NCI-H748 (cell line): ENCODE results near the gene SCART1.
"Not testable (repeated sequence)": the region's sequence is repeated elsewhere in the genome, so short reads cannot be mapped to it uniquely, and the experiment has no call there.

Experiments
- DNase-seq: peaks from one replicate; lab custom pipeline; 2025; ENCODE audit not compliant: unreplicated experiment; lab: John Stamatoyannopoulos, UW

The SCART1 gene

GRCh38 chr10:133471300-133472109 is 17.8 kb downstream of the SCART1 start:
- no peak for DNase-seq

DNA sequence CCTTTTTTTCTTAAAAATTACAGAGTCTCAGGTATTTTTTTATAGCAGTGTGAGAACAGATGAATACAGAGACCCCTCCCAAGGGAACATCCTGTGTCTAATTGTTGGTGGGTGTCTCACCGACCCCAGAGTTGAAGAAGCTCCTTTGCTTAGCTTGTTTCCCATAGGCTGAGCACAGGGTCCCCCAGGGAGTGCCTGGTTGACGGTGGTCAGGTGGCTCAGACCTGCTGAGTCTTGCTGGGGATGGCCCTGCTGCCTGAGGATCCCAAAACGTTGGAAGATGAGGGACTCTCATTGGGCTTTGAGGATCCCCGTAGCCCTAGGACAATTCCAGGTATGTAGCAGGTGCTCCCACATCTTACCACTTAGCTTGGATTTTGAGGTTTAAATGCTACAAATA is 19.5 kb downstream of the SCART1 start:
- DNase-seq: no peak

GRCh38 chr10:133474027-133474426 is 20.3 kb downstream of the SCART1 start:
- no peak for DNase-seq

DNA sequence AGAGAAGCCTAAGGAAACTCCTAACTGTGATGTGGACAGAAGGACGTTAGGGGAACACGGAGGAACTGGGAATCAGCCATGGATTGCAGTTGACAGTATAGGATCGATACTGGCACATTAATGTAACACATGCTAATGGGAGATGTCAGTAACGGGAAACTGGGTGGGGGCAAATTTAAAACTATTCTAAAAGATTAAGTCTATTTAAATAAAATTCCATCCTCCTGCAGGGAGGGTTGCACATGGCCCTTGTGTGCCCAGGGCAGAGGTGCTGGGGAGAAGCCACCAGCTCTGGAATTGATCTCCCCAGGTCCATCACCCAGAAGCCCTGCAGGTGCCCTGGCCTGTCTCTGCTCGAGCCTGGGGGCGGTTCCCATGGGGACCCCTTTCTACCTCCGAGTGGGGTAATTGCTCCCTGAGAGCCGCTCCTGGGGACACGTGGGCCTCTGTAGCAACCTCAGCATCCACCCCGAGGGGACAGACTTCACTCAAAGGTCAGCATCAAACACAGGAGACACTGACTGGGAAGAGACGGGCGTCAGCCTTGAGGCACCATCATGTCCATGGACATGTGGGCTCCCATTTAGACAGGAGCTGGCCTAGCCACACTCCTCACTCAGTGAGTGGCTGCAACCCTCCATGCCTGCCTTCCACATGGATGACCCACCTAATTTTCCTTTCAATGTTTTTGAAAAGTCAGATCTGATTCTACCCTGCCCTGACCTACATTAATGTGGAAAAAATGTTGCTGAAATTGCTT is 21.1 kb downstream of the SCART1 start:
- no peak for DNase-seq

DNA sequence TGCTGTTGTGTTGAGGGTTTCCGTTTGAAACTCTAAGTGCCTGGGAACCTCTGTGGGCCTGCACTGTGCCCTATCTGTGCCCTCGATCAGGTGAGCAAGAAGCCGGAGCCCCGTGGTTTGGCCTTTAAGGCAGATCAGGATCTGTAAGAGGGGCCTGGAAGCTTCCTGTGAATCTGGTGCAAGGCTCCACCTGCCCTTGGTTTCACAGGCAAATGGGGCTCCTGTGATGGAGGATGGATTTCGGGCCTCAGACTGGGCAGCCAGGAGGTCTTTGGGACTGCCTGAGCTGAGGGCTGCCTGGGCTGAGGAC is 21.6 kb downstream of the SCART1 start:
- DNase-seq: no peak

DNA sequence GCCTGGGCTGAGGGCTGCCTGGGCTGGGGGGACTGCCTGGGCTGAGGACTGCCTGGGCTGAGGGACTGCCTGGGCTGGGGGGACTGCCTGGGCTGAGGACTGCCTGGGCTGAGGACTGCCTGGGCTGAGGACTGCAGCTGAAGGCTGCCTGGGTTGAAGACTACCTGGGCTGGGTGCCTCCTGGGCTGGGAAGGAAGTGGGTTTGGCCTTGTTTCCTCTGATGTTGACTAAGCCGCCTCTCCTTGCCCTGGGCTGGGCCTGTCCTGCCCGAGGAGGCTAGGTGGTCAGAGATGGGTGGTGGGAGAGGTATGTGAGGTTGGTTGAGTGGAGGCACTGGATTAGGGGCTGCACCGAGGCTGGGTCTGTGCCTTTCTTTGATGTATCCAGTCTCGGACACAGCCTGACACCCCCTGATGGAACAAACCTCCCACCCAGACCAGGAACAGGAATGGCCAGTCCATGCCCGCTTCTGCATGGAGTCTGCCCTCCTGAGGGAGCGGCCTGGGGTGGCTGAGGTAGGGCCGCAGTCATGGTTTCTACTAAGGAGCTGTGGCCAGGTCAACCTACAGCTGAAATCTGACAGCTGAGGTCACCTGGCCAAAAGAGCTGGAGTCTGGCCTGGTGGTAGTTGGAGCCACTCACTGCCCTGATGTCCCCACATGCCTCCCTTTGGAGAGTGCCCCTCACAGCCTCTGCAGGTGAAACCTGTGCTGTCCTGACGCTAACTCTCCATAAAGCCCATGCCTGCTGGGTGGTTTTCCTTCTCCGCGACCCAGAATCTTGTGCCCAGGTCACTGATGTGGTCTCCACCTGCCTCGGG is 22.3 kb downstream of the SCART1 start:
- DNase-seq: no peak

GRCh38 chr10:133476641-133476990 is 22.9 kb downstream of the SCART1 start:
- DNase-seq: no peak

- no peak for DNase-seq
Observed at GRCh38 chr10:133481086-133481643, 27.4 kb downstream of the SCART1 start.

DNA sequence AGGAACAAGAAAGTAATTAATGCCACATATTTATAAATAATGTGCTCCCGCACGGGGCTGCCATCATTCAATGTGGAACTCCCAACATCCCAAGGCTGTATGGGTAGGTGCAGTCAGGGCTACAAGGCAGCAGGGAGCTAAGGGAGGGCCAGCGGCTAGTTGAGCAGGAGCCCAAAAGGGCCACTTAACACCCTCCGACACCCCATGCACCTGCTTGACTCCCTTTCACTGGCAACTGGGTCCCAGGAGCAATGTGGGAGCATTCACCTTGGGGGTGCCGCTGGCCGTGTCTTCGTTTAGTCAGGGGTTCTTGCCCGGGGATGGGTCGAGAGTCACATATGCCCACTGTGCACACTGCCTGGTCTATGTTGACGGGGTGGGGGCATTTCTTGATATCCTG is 27.9 kb downstream of the SCART1 start:
- no peak for DNase-seq

GRCh38 chr10:133484818-133485217 is 31.1 kb downstream of the SCART1 start:
- DNase-seq: no peak

GRCh38 chr10:133487085-133487484 is 33.3 kb downstream of the SCART1 start:
- no peak for DNase-seq

GRCh38 chr10:133488354-133488753 is 34.6 kb downstream of the SCART1 start:
- DNase-seq: no peak

DNA sequence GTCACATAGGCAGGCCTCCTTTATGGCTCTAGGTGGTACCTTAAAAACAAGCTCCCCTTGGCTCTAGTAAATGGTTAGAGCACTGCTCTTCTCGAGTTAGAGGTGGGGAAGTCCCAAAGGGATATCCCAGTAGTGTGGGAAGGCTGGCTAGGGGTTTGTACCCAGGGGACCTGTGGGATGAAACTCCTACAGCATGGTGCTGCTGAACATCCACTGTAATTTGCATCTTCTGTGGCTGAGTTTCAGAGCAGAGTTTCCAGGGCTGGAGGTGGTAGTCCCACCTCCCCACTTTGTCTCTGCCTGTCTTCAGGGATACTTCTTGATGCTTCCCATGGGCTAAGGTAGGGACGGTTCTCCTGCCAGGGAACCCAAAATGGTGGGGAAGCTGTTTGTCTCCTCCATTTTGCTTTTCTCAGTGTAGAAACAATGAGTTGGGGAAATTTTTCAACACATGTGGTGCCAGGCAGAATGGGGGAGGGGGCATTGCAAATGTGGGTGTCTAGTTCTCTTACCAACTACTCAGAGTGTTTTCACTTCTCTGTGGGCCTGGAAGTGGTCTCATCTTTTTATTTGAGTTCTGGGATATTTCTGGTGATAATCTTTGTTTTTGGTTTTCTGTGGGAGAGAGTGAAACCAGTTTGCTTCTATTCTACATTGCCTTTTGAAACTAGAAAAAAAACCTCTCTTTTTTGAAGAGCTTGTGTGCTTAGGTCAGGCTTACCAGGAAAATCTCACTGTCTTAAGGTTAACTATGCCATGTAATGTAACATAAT is 36.3 kb downstream of the SCART1 start:
- DNase-seq: no peak

- not testable (repeated sequence) for DNase-seq
Observed at GRCh38 chr10:133493562-133493961, 39.8 kb downstream of the SCART1 start.

DNA sequence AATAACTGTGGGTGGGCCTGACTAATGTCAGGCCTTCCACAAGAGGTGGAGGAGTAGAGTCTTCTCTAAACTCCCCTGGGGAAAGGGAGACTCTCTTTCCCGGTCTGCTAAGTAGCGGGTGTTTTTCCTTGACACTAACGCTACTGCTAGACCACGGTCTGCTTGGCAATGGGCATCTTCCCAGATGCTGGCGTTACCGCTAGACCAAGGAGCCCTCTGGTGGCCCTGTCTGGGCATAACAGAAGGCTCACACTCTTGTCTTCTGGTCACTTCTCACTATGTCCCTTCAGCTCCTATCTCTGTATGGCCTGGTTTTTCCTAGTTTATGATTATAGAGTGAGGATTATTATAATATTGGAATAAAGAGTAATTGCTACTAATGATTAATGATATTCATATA is 43.6 kb downstream of the SCART1 start:
- DNase-seq: peak; percentile 0

- DNase-seq: not testable (repeated sequence)
Observed at GRCh38 chr10:133499176-133499575, 45.4 kb downstream of the SCART1 start.

- DNase-seq: not testable (repeated sequence)
Observed at GRCh38 chr10:133500897-133501296, 47.2 kb downstream of the SCART1 start.

DNA sequence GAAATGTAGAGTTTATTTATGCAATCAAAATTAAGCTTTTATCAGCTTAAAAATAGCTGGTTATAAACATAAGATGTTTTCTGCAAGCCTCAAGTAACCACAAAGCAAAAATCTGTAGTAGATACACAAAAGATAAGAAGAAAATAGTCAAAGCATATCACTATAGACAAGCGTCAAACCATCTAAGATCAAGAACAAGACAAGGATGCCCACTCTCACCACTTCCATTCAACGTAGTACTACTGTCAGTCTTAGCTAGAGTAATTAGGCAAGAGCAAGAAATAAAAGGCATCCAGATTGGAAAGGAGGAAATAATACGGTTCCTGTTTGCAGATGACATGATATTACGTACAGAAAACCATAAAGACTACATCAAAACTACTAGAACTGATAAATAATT is 56.0 kb downstream of the SCART1 start:
- DNase-seq: no peak

- DNase-seq: no peak
Observed at GRCh38 chr10:133511408-133511807, 57.7 kb downstream of the SCART1 start.

DNA sequence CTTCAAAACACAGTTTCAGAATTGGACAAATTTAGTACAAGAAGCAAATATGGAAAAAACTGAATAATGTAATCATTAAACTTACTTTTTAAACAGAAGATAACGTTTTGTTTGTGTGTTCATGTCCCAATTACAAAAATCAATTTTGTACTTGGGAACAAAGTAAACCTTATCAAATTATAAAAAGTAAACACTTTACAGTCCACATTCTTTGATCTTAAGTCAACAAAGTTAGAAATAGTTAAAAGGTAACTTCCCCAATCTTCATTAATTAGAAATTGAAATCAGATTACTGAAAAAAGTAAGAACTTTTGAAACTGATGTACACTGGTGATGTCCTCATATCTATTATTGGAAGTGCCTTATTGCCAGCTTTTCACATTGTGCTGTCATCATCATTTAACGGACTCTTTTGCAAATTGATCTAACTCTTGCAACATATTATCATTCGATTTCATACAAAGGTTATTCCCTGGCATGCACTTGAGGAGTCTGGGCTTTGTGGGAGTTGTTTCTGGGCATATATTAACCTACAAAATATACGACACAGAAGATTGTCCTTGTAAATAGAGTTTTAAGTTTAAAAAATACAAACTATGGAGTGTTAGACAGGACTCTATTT is 58.3 kb downstream of the SCART1 start:
- no peak for DNase-seq
